Measurements from ENCODE around the gene CRTC1. TPM values are rescaled to one million over a fixed set of nuclear protein-coding genes. Genes with fewer than 3 reads are reported as not detected.

The CRTC1 gene
- total and polyA plus RNA-seq, 9 of the 15 experiments (the other 6 are each of a cell fraction or from before 2014, with no cell fraction given) = 0.25 to 3.8 (median 1.2) TPM; not detected in 2

DNA sequence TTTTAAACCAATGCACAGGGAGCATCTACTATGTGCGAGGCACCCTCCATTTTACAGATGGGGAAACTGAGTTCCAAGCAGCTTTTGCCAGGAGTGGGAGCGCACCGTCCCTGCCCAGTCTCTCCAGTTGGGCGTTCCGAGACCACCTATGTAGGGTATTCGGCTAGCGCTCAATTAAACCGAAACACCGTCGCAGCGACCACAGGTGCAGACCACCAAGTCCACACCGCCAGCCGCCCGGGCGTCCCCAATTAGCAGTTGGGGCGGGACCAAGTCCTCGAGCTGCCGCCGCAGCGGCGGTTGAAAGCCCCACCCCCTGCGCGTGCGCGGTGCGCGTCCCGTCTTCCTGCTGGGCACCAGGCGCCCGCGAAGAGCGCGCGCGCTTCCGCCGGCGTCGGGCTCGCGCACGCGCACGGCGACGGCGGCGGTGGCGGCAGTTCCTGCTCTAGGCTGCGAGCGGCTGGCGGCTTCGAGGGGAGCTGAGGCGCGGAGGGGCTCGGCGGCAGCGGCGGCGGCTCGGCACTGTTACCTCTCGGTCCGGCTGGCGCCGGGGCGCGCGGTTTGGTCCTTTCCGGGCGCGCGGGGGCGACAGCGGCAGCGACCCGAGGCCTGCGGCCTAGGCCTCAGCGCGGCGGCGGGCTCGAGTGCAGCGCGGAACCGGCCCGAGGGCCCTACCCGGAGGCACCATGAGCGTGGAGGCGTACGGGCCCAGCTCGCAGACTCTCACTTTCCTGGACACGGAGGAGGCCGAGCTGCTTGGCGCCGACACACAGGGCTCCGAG is 148.2 kb downstream of the CRTC1 start, which contains the start of gene UPF1 (continued):
- TF ChIP-seq, protein P1, sequence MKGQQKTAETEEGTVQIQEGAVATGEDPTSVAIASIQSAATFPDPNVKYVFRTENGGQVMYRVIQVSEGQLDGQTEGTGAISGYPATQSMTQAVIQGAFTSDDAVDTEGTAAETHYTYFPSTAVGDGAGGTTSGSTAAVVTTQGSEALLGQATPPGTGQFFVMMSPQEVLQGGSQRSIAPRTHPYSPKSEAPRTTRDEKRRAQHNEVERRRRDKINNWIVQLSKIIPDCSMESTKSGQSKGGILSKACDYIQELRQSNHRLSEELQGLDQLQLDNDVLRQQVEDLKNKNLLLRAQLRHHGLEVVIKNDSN (CRISPR knock-in tag; IDR thresholded peaks at IDR 0.05) = no peak
- TF ChIP-seq HLTF (IDR thresholded peaks at IDR 0.05) (no peak), BRD4 (IDR thresholded peaks at IDR 0.05) (peak; percentile 44; the same call in 1 of the 2 replicates), ETV5 (CRISPR knock-in tag; IDR thresholded peaks at IDR 0.05; ENCODE audit: low read depth) (no peak; the same call in 1 of the 2 replicates), RFX1 (IDR thresholded peaks at IDR 0.05) (no peak), RBFOX2 (IDR thresholded peaks at IDR 0.05; ENCODE audit: low read depth, low read length) (peak; percentile 93), HDAC2 (IDR thresholded peaks at IDR 0.05) (peak; percentile 77; the same call in 1 of the 2 replicates), ZFX (CRISPR knock-in tag; IDR thresholded peaks at IDR 0.05) (peak; percentile 99), RCOR1 (IDR thresholded peaks at IDR 0.05; ENCODE audit: borderline replicate concordance in 1 of 2, low read depth in 2 of 2, low read length in 2 of 2) (peak in 1 of 2 experiments; percentile 24; a peak in 1 of 4 replicates), TCF7L2 (IDR thresholded peaks at IDR 0.05; ENCODE audit: low read depth, low read length) (no peak), ZNF197 (CRISPR knock-in tag; IDR thresholded peaks at IDR 0.05; ENCODE audit: low read depth) (peak; percentile 89; the same call in 1 of the 2 replicates)
- TF ChIP-seq, protein P2, sequence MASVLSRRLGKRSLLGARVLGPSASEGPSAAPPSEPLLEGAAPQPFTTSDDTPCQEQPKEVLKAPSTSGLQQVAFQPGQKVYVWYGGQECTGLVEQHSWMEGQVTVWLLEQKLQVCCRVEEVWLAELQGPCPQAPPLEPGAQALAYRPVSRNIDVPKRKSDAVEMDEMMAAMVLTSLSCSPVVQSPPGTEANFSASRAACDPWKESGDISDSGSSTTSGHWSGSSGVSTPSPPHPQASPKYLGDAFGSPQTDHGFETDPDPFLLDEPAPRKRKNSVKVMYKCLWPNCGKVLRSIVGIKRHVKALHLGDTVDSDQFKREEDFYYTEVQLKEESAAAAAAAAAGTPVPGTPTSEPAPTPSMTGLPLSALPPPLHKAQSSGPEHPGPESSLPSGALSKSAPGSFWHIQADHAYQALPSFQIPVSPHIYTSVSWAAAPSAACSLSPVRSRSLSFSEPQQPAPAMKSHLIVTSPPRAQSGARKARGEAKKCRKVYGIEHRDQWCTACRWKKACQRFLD (CRISPR knock-in tag; IDR thresholded peaks at IDR 0.05) = peak; percentile 60; the same call in 1 of the 2 replicates
- TF ChIP-seq, protein P3, sequence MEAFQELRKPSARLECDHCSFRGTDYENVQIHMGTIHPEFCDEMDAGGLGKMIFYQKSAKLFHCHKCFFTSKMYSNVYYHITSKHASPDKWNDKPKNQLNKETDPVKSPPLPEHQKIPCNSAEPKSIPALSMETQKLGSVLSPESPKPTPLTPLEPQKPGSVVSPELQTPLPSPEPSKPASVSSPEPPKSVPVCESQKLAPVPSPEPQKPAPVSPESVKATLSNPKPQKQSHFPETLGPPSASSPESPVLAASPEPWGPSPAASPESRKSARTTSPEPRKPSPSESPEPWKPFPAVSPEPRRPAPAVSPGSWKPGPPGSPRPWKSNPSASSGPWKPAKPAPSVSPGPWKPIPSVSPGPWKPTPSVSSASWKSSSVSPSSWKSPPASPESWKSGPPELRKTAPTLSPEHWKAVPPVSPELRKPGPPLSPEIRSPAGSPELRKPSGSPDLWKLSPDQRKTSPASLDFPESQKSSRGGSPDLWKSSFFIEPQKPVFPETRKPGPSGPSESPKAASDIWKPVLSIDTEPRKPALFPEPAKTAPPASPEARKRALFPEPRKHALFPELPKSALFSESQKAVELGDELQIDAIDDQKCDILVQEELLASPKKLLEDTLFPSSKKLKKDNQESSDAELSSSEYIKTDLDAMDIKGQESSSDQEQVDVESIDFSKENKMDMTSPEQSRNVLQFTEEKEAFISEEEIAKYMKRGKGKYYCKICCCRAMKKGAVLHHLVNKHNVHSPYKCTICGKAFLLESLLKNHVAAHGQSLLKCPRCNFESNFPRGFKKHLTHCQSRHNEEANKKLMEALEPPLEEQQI (IDR thresholded peaks at IDR 0.05) = no peak
- TF ChIP-seq, protein P4, sequence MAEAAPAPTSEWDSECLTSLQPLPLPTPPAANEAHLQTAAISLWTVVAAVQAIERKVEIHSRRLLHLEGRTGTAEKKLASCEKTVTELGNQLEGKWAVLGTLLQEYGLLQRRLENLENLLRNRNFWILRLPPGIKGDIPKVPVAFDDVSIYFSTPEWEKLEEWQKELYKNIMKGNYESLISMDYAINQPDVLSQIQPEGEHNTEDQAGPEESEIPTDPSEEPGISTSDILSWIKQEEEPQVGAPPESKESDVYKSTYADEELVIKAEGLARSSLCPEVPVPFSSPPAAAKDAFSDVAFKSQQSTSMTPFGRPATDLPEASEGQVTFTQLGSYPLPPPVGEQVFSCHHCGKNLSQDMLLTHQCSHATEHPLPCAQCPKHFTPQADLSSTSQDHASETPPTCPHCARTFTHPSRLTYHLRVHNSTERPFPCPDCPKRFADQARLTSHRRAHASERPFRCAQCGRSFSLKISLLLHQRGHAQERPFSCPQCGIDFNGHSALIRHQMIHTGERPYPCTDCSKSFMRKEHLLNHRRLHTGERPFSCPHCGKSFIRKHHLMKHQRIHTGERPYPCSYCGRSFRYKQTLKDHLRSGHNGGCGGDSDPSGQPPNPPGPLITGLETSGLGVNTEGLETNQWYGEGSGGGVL (CRISPR knock-in tag; IDR thresholded peaks at IDR 0.05) = no peak
- TF ChIP-seq, protein P5, sequence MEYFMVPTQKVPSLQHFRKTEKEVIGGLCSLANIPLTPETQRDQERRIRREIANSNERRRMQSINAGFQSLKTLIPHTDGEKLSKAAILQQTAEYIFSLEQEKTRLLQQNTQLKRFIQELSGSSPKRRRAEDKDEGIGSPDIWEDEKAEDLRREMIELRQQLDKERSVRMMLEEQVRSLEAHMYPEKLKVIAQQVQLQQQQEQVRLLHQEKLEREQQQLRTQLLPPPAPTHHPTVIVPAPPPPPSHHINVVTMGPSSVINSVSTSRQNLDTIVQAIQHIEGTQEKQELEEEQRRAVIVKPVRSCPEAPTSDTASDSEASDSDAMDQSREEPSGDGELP (CRISPR knock-in tag; IDR thresholded peaks at IDR 0.05; ENCODE audit: borderline replicate concordance) = peak; percentile 45; the same call in 1 of the 2 replicates
- TF ChIP-seq, protein P6, sequence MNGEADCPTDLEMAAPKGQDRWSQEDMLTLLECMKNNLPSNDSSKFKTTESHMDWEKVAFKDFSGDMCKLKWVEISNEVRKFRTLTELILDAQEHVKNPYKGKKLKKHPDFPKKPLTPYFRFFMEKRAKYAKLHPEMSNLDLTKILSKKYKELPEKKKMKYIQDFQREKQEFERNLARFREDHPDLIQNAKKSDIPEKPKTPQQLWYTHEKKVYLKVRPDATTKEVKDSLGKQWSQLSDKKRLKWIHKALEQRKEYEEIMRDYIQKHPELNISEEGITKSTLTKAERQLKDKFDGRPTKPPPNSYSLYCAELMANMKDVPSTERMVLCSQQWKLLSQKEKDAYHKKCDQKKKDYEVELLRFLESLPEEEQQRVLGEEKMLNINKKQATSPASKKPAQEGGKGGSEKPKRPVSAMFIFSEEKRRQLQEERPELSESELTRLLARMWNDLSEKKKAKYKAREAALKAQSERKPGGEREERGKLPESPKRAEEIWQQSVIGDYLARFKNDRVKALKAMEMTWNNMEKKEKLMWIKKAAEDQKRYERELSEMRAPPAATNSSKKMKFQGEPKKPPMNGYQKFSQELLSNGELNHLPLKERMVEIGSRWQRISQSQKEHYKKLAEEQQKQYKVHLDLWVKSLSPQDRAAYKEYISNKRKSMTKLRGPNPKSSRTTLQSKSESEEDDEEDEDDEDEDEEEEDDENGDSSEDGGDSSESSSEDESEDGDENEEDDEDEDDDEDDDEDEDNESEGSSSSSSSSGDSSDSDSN (IDR thresholded peaks at IDR 0.05; ENCODE audit: borderline replicate concordance in 1 of 2, low read depth in 2 of 2, low read length in 2 of 2) = peak; percentile 100

Measured in K562 (cell line).